Myocyte (in vitro differentiated cells): ENCODE results near the gene NGF. TPM values are rescaled to one million over a fixed set of nuclear protein-coding genes. Genes with fewer than 3 reads are reported as not detected.
"Not testable (repeated sequence)": the region's sequence is repeated elsewhere in the genome, so short reads cannot be mapped to it uniquely, and the experiment has no call there.

ENCODE experiments used
- DNase-seq: peaks from one replicate; pipeline ENCODE4 v3.0.0-alpha.2; 2012; ENCODE audit warnings: low read depth
- total RNA-seq: library from RNA; depleted of rRNA; stranded (reverse); fragments of >200 nt; gene quantifications from 2 replicates; pipeline ENCODE4 v1.2.3, GENCODE V29; 2014

Gene NGF
- total RNA-seq, 1 donor from 2014 or later, result 0.51 TPM

DNA sequence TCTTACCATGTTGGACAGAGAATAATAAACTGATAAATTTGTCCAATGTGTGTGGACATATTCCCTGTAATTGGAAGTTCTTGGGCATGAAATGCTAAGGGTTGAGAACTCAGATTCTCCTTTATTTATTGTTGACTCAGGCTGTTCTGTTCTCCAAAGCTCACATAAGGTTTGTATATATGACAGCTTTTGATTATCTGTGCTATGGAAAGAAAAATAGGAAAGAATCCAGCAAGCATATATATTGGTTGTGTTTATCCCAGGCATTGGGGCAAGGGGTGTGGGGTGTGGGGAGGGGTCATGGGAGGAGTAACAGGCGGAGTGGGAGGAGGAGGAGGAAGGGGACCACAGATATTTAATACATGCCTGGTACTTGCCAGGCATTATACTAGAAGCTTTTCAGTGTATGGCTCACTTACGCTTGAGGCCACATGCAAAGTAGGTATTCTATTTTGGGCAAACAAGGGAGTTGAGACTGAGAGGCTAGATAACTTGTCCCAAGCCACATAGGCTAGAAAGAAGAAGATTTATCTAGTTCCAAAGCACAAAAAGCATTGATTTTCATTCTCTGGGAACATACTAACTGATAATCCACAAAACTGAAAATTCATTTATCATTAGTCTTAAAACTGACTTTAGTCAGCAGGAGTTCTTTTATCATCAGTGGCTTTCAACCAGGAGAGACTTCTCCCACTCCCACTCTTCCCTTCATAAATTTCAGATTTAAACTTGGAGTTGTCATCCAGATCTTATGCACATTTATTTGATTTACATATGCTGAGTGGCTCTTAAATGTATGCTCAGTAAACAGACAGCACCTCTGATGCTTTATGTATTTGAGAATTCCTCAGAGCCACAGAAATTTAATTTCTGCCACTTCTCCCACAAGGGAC lies 27.2 kb downstream of the NGF start:
- DNase-seq, result no peak

DNA sequence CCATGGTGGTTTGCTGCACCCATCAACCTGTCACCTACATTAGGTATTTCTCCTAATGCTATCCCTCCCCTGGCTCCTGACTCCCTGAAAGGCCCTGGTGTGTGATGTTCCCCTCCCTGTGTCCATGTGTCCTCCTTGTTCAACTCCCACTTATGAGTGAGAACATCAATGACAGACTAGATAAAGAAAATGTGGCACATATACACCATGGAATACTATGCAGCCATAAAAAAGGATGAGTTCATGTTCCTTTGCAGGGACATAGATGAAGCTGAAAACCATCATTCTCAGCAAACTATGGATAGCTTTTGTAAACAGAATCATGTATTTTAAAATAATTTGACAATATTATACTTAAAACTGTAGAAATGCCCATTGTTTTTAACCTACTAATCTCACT lies 28.5 kb downstream of the NGF start:
- DNase-seq, result not testable (repeated sequence)

DNA sequence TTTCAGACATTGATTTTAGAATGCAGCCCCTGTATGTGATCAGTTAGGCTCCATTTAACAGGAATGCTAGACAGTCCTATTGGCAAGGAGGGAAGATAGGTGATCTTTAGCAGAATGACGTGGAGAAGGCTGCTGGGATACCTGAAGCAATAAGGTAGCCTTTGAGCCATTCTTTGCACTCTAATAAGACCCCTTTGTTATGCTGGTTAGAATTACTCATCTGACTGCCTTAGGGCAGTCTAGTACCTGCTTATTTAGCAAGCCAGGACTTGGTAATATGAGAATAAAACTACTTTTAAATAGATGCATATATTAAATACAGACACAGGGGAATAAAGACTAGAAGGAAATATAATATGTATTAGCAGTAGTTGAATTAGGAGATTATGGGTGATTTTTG lies 29.1 kb downstream of the NGF start:
- no peak for DNase-seq

DNA sequence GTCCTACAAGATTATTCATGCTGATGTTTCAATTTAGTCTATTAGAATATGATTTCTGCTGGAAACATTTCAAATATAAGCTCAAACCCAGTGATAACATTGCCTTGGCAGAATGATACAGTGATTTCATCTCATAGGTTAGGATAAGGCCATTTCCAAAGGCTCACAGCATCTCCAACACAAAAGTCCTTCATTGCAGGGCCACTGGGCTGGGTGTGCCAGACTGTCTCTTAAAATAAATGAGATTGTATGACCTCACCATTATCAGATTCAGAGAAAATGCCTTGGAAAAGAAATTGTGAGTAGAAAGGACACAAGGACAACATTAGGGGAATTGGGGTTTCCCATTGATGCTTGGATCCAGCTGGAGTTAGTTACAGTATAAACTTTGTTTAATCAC lies 30.4 kb downstream of the NGF start:
- DNase-seq, result no peak

DNA sequence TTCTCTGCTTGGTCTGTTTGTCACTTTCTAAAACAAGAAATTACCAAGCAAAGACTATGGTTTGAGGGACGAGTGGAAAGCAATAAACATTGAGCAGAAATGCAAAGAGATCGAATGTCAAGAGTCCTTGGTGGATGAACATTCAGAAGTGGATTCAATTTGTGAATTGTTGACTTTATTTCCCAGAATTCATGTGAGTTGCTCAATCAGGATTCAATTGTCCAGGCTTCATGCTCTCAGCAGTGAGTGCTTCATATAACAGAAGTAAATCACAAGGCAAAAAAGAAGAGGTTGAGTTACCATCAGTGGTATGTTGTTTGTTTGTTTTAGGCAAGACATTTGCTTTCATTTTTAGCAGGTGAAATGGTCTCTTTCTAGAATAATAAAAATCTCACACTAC lies 31.9 kb downstream of the NGF start:
- DNase-seq, result no peak

DNA sequence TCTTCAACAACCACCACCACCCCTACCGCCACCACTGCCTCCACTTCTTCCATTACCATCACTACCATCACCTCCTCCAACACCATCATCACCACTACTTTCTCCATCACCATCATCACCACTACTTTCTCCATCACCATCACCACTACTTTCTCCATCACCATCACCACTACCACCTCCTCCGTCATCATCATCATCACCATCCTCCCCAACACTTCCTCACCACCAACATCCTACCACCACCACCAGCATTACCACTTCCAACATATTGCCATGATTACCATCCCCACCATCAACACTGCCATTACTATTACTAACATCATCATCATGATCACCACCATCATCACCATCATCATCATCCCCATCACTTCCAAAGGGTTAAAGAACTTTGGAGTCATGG lies 34.7 kb downstream of the NGF start:
- no peak for DNase-seq

DNA sequence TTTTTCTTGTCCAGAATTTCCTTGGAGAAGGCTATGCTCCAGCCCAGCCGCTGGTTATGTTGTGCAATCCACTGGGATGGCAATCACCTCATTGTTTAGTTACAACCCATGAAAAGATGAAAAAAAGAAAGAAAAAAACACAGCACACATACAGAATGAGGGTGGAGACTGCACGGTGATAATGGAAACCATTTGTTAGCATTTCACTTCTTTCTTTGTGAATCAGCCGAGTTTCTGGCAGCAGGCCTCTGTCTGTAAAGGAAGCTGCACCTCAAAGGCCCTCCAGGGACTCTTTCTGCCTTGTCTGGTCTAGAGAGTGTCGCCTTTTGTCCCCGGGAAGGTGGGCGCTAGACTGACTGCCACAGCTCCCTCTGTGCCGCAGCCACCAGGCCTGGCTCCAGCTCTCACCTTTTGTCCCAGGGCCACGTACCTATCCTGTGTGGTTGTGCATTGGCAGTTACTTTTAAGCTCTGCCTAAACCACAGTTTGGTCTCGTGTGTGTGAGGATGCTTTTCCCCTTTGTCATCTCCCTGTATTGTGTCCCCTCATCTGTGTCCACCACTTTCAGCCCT lies 35.6 kb downstream of the NGF start:
- no peak for DNase-seq

DNA sequence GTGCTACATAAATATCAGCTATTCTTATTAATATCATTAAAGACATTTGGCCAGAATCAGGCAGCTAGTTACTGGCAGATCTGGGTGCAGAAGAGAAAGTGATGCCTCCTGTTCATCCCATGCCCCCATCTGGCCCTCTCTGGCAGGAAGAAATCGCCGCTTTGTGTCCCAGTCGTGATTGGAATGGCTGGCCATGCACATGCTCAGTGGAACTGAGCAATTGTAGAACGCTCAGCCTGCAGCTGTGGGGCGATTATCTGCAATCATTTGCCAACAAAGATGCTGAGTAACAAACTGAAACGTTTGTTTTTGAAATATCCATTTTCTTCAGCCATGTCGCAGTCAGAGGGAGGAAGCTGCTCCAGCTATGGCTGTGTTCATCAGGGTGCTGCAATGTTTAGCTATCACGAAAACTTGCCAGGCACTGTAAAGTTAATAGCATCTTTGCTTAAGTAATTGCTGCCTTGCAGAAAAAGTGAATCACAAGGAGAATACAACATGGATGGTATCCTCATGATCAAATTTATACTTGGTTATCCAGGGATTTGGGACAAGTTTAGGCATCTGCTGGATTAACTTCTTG lies 36.5 kb downstream of the NGF start:
- DNase-seq, result no peak

DNA sequence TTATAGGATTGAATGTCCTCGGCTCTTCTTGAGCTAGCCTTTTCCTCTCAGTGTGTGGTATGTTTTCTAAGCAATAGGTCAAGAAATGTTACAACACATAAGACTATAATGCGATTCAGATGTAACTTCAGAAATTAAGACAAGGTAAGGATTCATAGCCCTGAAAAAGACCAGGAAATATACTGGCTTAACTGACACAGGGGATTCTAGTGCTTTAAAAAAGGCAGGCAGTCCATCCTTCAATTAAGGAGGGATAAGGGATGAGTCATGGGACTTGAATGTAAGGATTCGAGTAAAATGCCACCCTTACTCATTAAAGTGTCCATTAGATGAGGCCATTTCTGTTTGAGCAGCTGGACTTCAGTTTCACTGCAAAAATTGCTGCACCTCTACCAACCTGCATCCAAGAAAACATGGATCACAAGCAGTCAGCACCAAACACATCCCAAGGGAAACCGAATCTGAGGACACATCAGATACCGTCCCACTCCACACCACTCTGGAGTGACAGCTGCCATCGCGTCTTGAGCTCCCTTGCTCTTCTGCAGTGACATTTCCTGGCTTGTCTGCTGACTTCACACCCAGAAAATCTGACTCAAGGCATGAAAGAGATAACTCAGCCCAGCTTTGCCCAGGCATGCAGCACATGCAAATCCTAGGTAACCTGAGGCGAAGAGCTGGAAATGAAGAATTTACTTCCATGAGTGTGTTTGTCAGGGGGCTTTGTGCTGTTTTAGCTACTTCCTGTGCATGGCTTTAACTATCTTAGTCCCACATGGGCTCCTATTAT lies 37.8 kb downstream of the NGF start:
- DNase-seq, result peak; percentile 70

DNA sequence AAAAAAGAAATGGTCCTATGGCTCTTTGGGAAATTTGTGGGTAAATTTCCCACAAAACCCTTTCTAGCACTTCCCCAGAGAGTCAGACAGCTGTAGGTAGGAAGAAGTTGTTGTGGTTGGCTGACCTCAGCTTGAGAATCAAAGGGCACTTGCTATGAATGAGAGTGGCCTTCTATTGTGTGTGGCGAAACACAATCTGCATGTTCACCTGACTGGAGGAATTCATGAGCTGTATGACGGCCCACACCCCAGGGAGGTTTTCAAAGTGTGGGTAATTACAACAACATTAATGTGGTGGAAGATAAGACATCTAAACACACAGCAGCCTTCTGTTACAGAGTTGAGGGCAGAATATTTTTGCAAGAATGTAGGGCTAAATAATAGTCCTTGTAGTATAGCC lies 38.8 kb downstream of the NGF start:
- peak; percentile 75 for DNase-seq

DNA sequence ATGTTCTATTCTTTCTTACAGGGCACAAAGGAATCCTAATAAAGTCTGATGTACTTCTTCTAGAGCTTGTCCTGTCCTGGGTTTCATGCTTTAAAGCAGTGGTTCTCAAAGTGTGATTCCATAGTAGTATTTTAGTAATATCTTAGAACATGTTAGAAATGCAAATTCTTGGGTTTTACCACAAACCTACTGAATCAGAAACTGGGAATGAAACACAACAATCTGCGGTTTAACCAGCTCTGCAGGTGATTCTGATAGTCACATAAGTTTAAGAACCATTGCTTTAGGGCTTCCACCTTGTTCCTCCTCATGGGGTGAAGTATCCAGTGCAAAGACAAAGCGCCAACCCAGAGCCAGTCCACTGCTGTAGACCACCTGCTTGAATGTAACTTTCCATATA lies 41.1 kb downstream of the NGF start:
- DNase-seq, result no peak

DNA sequence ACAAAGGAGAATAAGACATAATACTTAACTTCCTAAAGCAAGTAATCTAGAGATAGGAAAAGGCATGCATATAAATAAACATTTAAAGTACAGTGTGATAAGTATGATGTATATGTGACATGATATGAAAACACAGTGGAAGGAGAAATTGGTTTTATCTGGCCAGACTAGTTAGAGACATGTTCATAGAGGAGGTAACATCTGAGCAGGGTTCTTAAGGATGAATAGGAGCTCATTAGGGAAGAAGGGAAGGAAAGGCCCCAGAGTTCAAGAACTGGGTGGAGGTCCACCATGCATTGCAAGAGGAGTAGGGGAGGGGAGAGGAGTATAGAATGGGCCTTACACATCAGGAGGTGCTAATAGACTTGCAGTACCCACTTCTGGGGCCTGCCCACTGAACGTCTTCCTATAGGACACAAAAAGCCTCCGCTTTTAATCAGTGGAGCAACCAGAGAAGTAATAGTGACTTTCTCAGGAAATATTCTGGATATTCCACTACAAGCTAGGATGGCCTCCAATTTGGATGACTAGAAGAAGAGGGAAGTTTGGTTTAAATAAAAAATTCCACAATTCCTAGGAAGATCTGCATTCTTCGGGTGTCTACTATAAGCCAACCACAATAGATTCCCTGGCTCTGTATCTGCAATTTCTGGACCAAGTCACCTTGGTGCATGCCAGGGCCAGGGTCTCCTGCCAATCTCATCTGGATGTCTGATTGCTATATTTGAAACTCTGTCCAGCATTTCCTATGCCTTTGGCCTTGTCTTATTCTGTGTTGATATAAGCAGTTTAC lies 41.9 kb downstream of the NGF start:
- DNase-seq, result no peak

DNA sequence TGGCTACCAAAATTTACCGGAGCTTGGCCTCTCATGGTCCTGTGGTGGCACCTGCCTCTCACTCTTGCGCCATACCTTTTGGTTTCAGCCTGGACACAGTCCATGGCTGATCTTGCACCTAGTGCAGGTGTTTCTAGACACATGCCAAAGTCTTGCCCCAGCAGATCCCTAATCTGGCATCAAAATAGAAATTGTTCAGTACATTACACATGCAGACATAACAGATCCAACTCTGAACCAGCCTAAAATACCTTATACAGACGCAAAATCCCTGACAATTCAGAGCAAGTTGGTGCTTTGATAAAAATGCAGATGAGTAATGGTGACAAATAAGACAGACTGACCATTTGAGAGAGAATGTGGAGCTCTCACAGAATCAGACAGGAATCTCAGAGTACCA lies 44.1 kb downstream of the NGF start:
- no peak for DNase-seq

DNA sequence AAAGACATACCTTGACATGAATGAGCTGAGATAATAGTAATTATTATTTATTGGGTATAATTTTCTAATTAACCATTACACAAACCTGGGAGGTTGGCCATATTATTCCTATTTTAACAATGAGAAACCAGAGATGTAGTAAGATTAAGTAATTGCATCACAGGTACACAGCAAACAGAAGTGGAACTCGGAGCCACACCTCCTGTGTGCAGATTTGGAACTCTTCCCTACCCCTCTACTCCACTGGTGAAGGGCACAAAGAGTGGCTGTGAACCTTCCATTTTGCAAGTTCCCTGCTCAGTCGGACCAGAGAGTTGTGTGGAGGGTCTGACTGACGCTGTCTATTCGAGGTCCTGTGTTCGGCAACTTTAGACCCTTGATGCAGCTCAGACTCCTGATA lies 45.0 kb downstream of the NGF start:
- no peak for DNase-seq

DNA sequence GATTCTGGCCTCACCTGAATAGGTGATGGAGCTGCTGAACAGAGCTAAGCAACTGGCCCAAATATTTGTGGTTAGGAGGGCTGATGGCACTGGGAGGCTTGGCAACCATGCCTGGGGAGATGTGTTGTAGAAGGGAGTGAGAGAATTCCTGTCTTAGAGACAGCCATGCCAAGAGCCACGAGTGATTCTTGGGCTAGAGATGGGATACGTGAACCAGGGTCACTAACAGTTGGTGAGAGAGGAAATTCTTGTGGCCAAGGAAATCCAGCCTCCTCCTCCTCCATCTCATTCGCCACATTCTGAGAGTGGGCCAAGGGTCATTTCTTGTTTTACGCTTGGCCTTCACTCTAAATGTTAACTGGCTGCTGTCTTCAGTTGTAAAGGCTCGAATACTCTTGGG lies 46.3 kb downstream of the NGF start:
- DNase-seq, result peak; percentile 59

DNA sequence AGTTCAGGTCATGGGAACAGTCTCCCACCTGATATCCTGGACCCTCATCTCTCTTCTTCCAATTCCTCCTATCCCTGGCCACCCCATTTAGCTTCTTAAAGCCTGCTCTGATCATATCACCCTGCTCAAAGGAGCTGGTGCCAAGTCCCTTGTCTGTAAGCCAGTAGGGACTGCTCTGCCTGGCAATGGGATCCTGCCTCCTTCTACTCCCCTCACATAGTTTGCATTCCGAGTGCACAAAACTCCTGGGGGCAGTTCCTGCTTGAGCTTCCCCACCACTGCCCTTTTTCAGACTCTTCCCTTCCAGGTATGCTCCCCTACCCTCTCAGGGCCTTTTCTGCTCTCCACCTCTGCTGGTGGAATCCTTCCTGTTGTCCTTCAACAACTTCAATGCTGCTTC lies 48.1 kb downstream of the NGF start:
- DNase-seq, result no peak

DNA sequence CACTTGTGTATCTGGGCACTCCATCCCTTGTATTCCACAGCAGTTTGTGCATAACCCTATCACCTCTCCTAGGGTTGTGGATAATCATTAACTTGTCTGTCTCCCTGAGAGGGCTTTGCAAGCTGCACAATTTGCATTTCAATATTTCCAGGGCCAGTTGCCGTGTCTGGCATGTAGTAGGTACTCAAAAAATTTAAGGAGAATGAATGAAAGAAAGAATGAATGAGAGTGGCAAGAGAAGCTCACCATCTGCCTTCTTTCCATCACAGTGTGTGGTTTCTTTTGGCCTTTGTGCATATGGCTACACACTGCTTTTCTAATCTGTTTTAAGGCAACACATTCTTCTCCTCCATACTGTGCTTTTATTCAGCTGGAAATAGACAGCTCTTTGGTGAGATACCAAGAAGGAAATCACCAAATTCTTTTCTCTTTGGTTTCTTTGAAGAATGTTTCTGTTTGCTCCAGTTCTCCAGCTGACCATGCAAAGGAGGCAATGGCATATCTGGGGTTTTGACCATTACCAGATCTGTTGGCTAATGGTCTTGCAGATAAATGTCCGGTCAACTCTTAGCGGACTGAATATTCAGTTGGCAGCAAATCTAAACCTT lies 49.4 kb downstream of the NGF start:
- no peak for DNase-seq

DNA sequence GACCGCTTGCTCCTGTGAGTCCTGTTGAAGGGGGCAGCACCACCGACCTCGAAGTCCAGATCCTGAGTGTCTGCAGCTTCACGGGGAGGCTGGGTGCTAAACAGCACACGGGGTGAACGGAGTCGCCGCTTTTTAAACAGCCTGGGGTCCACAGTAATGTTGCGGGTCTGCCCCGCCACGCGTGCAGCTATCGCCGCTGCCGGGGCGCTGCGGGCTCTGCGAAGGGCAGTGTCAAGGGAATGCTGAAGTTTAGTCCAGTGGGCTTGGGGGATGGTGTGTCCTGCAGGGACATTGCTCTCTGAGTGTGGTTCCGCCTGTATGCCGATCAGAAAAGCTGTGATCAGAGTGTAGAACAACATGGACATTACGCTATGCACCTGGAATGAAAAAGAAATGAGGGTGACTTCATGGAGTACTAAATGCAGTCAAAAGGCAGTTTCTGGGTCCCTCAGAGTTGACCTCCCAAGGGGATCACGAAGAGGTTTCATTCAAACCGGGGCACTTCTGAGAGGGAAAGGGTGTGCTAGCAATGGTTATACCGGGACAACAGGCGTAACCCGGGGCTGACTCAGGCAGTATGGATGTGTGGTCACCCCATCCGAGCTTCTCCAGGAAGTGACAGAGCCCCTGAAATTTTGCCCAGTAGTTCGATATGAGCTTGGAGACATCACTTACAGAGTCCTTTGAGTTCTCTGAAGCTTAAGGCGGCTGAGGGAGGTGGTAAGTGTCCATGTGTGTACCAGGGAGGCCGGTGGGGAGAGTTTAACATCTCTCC lies 51.4 kb downstream of the NGF start:
- no peak for DNase-seq

DNA sequence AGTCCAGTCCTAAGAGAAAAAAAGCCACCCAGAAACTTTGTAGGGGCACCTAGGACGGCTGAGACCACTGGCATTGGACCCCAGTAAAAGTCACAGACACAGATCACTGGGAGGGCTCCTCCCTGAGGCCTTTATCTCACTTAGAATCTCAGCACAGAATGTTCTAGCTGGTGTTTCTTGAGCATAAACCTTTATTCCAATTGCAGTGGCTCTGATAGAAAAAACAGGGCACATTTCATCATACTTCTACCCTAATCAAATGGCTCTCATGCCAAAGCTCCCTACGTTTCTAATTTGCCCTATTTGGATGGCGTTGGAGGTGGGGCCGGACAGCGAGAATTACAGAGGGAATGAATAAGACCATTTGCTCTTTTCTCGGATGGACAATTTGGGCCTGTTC lies 53.8 kb downstream of the NGF start:
- no peak for DNase-seq

DNA sequence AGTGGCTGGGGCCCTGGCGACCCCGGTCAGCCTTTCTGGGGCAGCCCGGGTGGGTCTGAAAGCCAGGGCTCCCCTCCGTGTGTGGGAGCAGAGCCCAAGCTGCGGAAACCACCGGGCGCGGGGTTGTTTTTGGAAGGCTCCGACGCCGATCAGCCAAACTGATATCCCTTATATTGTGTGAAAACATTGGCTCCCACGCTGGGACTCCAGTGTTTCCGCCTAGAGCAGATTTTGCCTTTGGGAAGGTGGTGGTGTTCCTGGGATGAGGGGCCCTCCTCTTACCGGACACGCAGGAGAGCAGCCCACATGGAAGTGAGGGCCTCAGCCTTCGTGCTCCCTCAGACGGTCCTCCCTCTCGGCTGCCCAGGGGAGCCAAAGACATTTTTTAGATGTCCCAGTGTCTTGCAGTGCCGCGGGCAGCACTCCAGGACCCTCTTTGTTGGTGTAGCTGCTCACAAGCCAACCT lies 54.3 kb downstream of the NGF start:
- DNase-seq, result no peak
